SK-N-MC (cell line): ENCODE results near the gene ELOVL1.

ENCODE experiments used
- EZH2 ChIP-seq: fragments of 200-600 bp; sonication (generic); IDR thresholded peaks from one replicate; pipeline ENCODE4 v1.6.1; 2017; ENCODE audit warnings: antibody characterized with exemption
- POLR2AphosphoS5 ChIP-seq: IDR thresholded peaks from 2 replicates; pipeline ENCODE4 v1.6.1; 2012; ENCODE audit warnings: mild to moderate bottlenecking, low read depth, low read length, borderline replicate concordance

GRCh38 chr1:43360616-43361015 lies 7.2 kb downstream of the ELOVL1 start:
- no peak for TF ChIP-seq POLR2AphosphoS5
- TF ChIP-seq EZH2: no peak
